K562 (cell line): ENCODE measurements around the gene ARHGAP30. TPM values are rescaled to one million over a fixed set of nuclear protein-coding genes. Genes with fewer than 3 reads are reported as not detected.

Experiments used
- DMBX1 ChIP-seq: fragments of 250-450 bp; sonication (Bioruptor Pico); IDR thresholded peaks from 2 replicates; pipeline ENCODE4 v1.8.0; 2022; ENCODE audit warnings: inconsistent platforms, mild to moderate bottlenecking, moderate library complexity, borderline replicate concordance
- GTF2A2 ChIP-seq: IDR thresholded peaks from 2 replicates; pipeline ENCODE4 v1.6.1; 2016; ENCODE audit warnings: mild to moderate bottlenecking, missing genetic modification characterization, missing compliant biosample characterization
- HDAC1 ChIP-seq, 2 experiments: fragments of 450-650 bp; IDR thresholded peaks; 2 replicates each; pipeline ENCODE4 v1.6.1; 2016 to 2017; ENCODE audit warnings: inconsistent platforms in 1 of 2, mild to moderate bottlenecking in 1 of 2, moderate library complexity in 1 of 2
- PTRF ChIP-seq: fragments of 450-650 bp; IDR thresholded peaks from 2 replicates; pipeline ENCODE4 v1.6.1; 2016; ENCODE audit warnings: mild to moderate bottlenecking, missing genetic modification characterization, missing compliant biosample characterization
- PTTG1 ChIP-seq: fragments of 450-650 bp; IDR thresholded peaks from 2 replicates; pipeline ENCODE4 v1.6.1; 2016; ENCODE audit warnings: low read depth, mild to moderate bottlenecking, missing genetic modification characterization, missing compliant biosample characterization
- PYGO2 ChIP-seq: fragments of 450-650 bp; IDR thresholded peaks from 2 replicates; pipeline ENCODE4 v1.6.1; 2016; ENCODE audit warnings: mild to moderate bottlenecking, missing genetic modification characterization, moderate library complexity, missing compliant biosample characterization
- TAF7 ChIP-seq: fragments of 450-650 bp; IDR thresholded peaks from 2 replicates; pipeline ENCODE4 v1.6.1; 2016; ENCODE audit warnings: missing genetic modification characterization, missing compliant biosample characterization
- TEAD1 ChIP-seq, 2 experiments: fragments of 450-650 bp in 1 of 2; sonication (generic) in 1 of 2; formaldehyde crosslinking; IDR thresholded peaks; 2 replicates each; pipeline versions ENCODE4 v1.4.0 to v1.8.0; 2020 to 2022; ENCODE audit warnings: mild to moderate bottlenecking in 2 of 2, missing genetic modification reagents in 1 of 2
- THRB ChIP-seq: fragments of 450-650 bp; formaldehyde crosslinking; conservative IDR thresholded peaks from 2 replicates; pipeline ENCODE4 v1.4.0; 2022; ENCODE audit warnings: mild to moderate bottlenecking, missing genetic modification characterization
- ZNF239 ChIP-seq: fragments of 250-450 bp; sonication (Bioruptor Pico); IDR thresholded peaks from 2 replicates; pipeline ENCODE4 v1.4.0; 2020; ENCODE audit warnings: mild to moderate bottlenecking
- ZNF311 ChIP-seq: fragments of 250-450 bp; sonication (Bioruptor Pico); IDR thresholded peaks from 2 replicates; pipeline ENCODE4 v1.4.0; 2020; ENCODE audit warnings: mild to moderate bottlenecking, moderate library complexity
- ZNF445 ChIP-seq: fragments of 250-450 bp; sonication (Bioruptor Pico); IDR thresholded peaks from 2 replicates; pipeline ENCODE4 v1.4.0; 2020; ENCODE audit warnings: low read depth, mild to moderate bottlenecking, moderate library complexity
- polyA plus RNA-seq, 8 experiments: library from polyadenylated mRNA; depleted of rRNA in 4 of 8; stranded (reverse) in 5 of 8; unstranded in 3 of 8; fragments of >200 nt; fragmentation: Nextera tagmentation in 2 of 8; fragmentation: Illumina TruSeq in 1 of 8; extraction: Ambion mirVana in 2 of 8; extraction: Trizol in 1 of 8; gene quantifications; 2 replicates each; pipeline versions ENCODE4 v1.2.1 to v1.2.3, GENCODE V29; 2011 to 2014; ENCODE audit warnings: inconsistent platforms in 1 of 8, missing spikeins in 1 of 8
- total RNA-seq, 7 experiments: library from RNA; depleted of rRNA in 6 of 7; stranded (reverse); fragments of >200 nt in 6 of 7; fragmentation: Illumina TruSeq in 2 of 7; extraction: Trizol in 2 of 7; gene quantifications; 2 replicates each; pipeline versions ENCODE4 v1.2.1 to v1.2.3, GENCODE V29; 2011 to 2021; ENCODE audit warnings: low replicate concordance in 1 of 7
- TF ChIP-seq, protein P1 (sequence below): fragments of 450-650 bp; IDR thresholded peaks from 2 replicates; pipeline ENCODE4 v1.6.1; 2016; ENCODE audit warnings: missing biosample characterization, missing genetic modification characterization
- TF ChIP-seq, protein P2 (sequence below): fragments of 450-650 bp; IDR thresholded peaks from 2 replicates; pipeline ENCODE4 v1.6.1; 2016; ENCODE audit warnings: antibody characterized with exemption
- TF ChIP-seq, protein P3 (sequence below): fragments of 450-650 bp; conservative IDR thresholded peaks from 2 replicates; pipeline ENCODE4 v1.6.1; 2016; ENCODE audit warnings: missing genetic modification characterization, low read depth, mild to moderate bottlenecking, missing compliant biosample characterization, moderate library complexity
- TF ChIP-seq, protein P4 (sequence below): fragments of 450-650 bp; conservative IDR thresholded peaks from 2 replicates; pipeline ENCODE4 v1.6.1; 2016; ENCODE audit warnings: missing genetic modification characterization, low read depth, mild to moderate bottlenecking, control low read depth, missing compliant biosample characterization
- TF ChIP-seq, protein P5 (sequence below): fragments of 450-650 bp; IDR thresholded peaks from 2 replicates; pipeline ENCODE4 v1.6.1; 2017; ENCODE audit warnings: antibody characterized with exemption, mild to moderate bottlenecking

The ARHGAP30 gene
- total and polyA plus RNA-seq, 9 of the 15 experiments (the other 6 are each of a cell fraction or from before 2014, with no cell fraction given), result 0.01 to 0.73 (median 0.12) TPM

DNA sequence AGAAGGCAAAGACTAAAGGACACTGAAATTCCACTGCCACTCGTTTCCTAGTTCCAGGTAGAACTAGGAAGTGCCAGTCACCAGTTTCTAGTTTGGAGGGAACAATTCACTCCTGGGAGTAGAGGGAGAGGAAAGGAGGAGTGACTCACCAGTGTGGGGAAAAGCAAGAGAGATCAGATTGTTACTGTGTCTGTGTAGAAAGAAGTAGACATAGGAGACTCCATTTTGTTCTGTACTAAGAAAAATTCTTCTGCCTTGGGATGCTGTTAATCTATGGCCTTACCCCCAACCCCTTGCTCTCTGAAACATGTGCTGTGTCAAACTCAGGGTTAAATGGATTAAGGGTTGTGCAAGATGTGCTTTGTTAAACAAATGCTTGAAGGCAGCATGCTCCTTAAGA is 53.0 kb downstream of the ARHGAP30 start (continued):
- TF ChIP-seq, protein P1, sequence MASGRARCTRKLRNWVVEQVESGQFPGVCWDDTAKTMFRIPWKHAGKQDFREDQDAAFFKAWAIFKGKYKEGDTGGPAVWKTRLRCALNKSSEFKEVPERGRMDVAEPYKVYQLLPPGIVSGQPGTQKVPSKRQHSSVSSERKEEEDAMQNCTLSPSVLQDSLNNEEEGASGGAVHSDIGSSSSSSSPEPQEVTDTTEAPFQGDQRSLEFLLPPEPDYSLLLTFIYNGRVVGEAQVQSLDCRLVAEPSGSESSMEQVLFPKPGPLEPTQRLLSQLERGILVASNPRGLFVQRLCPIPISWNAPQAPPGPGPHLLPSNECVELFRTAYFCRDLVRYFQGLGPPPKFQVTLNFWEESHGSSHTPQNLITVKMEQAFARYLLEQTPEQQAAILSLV (tag), result peak; percentile 89
- TF ChIP-seq ZNF445 (CRISPR knock-in tag) (peak; percentile 75; the same call in 1 of the 2 replicates), PYGO2 (tag) (peak; percentile 85), ZNF311 (CRISPR knock-in tag) (peak; percentile 94), PTTG1 (tag) (peak; percentile 89), HDAC1 (IDR thresholded peaks at IDR 0.05) (peak in 1 of 2 experiments; percentile 38; a peak in 1 of 4 replicates), TAF7 (tag) (0 out of 2 replicates have a peak, but pooled peaks have one; percentile 29), THRB (peak; percentile 84), PTRF (tag) (peak; percentile 83), TEAD1 (CRISPR knock-in tag; IDR thresholded peaks at IDR 0.05) (peak in 1 of 2 experiments; percentile 52; a peak in 1 of 4 replicates), GTF2A2 (tag) (peak; percentile 84), DMBX1 (CRISPR knock-in tag) (peak; percentile 98), ZNF239 (CRISPR knock-in tag) (0 out of 2 replicates have a peak, but pooled peaks have one; percentile 45)
- TF ChIP-seq, protein P2, sequence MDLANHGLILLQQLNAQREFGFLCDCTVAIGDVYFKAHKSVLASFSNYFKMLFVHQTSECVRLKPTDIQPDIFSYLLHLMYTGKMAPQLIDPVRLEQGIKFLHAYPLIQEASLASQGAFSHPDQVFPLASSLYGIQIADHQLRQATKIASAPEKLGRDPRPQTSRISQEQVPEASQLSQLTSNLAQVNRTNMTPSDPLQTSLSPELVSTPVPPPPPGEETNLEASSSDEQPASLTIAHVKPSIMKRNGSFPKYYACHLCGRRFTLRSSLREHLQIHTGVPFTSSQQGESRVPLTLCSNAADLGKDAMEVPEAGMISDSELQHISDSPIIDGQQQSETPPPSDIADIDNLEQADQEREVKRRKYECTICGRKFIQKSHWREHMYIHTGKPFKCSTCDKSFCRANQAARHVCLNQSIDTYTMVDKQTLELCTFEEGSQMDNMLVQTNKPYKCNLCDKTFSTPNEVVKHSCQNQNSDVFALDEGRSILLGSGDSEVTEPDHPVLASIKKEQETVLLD, result peak; percentile 30; the same call in 1 of the 2 replicates
- TF ChIP-seq, protein P3, sequence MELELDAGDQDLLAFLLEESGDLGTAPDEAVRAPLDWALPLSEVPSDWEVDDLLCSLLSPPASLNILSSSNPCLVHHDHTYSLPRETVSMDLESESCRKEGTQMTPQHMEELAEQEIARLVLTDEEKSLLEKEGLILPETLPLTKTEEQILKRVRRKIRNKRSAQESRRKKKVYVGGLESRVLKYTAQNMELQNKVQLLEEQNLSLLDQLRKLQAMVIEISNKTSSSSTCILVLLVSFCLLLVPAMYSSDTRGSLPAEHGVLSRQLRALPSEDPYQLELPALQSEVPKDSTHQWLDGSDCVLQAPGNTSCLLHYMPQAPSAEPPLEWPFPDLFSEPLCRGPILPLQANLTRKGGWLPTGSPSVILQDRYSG, result peak; percentile 93; the same call in 1 of the 2 replicates
- TF ChIP-seq, protein P4, sequence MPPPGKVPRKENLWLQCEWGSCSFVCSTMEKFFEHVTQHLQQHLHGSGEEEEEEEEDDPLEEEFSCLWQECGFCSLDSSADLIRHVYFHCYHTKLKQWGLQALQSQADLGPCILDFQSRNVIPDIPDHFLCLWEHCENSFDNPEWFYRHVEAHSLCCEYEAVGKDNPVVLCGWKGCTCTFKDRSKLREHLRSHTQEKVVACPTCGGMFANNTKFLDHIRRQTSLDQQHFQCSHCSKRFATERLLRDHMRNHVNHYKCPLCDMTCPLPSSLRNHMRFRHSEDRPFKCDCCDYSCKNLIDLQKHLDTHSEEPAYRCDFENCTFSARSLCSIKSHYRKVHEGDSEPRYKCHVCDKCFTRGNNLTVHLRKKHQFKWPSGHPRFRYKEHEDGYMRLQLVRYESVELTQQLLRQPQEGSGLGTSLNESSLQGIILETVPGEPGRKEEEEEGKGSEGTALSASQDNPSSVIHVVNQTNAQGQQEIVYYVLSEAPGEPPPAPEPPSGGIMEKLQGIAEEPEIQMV (tag), result peak; percentile 78
- TF ChIP-seq, protein P5, sequence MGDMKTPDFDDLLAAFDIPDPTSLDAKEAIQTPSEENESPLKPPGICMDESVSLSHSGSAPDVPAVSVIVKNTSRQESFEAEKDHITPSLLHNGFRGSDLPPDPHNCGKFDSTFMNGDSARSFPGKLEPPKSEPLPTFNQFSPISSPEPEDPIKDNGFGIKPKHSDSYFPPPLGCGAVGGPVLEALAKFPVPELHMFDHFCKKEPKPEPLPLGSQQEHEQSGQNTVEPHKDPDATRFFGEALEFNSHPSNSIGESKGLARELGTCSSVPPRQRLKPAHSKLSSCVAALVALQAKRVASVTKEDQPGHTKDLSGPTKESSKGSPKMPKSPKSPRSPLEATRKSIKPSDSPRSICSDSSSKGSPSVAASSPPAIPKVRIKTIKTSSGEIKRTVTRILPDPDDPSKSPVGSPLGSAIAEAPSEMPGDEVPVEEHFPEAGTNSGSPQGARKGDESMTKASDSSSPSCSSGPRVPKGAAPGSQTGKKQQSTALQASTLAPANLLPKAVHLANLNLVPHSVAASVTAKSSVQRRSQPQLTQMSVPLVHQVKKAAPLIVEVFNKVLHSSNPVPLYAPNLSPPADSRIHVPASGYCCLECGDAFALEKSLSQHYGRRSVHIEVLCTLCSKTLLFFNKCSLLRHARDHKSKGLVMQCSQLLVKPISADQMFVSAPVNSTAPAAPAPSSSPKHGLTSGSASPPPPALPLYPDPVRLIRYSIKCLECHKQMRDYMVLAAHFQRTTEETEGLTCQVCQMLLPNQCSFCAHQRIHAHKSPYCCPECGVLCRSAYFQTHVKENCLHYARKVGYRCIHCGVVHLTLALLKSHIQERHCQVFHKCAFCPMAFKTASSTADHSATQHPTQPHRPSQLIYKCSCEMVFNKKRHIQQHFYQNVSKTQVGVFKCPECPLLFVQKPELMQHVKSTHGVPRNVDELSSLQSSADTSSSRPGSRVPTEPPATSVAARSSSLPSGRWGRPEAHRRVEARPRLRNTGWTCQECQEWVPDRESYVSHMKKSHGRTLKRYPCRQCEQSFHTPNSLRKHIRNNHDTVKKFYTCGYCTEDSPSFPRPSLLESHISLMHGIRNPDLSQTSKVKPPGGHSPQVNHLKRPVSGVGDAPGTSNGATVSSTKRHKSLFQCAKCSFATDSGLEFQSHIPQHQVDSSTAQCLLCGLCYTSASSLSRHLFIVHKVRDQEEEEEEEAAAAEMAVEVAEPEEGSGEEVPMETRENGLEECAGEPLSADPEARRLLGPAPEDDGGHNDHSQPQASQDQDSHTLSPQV, result peak; percentile 99
